ENCODE measurements around the gene PKDREJ. TPM values are rescaled to one million over a fixed set of nuclear protein-coding genes. Genes with fewer than 3 reads are reported as not detected.

The PKDREJ gene
- total RNA-seq, 1 donor from 2014 or later, result under 0.01 TPM

Other genes starting within 250 kb of the PKDREJ start
- gene PPARA, start 112.8 kb downstream of the PKDREJ start, total RNA-seq, result 4.9 TPM
- gene CDPF1, start 13.1 kb downstream of the PKDREJ start, total RNA-seq, result 12.3 TPM
- 6.4 TPM for gene TTC38, start 4.7 kb upstream of the PKDREJ start, total RNA-seq
- gene GTSE1, start 33.5 kb upstream of the PKDREJ start, total RNA-seq, result 1.7 TPM
- 21.6 TPM for gene TRMU, start 72.4 kb upstream of the PKDREJ start, total RNA-seq

Data from temporal lobe (tissue), 1 donor.